DOHH2 (cell line): ENCODE data around the gene GABRG3.

ENCODE experiments used
- EZH2phosphoT487 ChIP-seq: fragments of 200-600 bp; sonication (generic); IDR thresholded peaks from 2 replicates; pipeline ENCODE4 v1.6.1; 2017; ENCODE audit warnings: borderline replicate concordance, mild to moderate bottlenecking, antibody characterized with exemption, low read length, moderate library complexity, mixed read lengths
- TF ChIP-seq, protein P1 (sequence below): fragments of 200-600 bp; sonication (generic); IDR thresholded peaks from one replicate; pipeline ENCODE4 v1.5.1; 2014; ENCODE audit warnings: antibody characterized with exemption, mild to moderate bottlenecking, low read depth, low read length; ENCODE audit not compliant: poor library complexity, severe bottlenecking

- TF ChIP-seq, protein P1, sequence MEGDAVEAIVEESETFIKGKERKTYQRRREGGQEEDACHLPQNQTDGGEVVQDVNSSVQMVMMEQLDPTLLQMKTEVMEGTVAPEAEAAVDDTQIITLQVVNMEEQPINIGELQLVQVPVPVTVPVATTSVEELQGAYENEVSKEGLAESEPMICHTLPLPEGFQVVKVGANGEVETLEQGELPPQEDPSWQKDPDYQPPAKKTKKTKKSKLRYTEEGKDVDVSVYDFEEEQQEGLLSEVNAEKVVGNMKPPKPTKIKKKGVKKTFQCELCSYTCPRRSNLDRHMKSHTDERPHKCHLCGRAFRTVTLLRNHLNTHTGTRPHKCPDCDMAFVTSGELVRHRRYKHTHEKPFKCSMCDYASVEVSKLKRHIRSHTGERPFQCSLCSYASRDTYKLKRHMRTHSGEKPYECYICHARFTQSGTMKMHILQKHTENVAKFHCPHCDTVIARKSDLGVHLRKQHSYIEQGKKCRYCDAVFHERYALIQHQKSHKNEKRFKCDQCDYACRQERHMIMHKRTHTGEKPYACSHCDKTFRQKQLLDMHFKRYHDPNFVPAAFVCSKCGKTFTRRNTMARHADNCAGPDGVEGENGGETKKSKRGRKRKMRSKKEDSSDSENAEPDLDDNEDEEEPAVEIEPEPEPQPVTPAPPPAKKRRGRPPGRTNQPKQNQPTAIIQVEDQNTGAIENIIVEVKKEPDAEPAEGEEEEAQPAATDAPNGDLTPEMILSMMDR = no peak
- no peak for TF ChIP-seq EZH2phosphoT487
Measured at GRCh38 chr15:27491666-27492621, 521.0 kb downstream of the GABRG3 start.
